D721Med (cell line): ENCODE data around the gene LCE3E.
"Not testable (repeated sequence)": the region's sequence is repeated elsewhere in the genome, so short reads cannot be mapped to it uniquely, and the experiment has no call there.

ENCODE experiments used
- DNase-seq: peaks from one replicate; pipeline ENCODE4 v3.0.0; 2011; ENCODE audit warnings: low spot score; ENCODE audit not compliant: insufficient read length
- FAIRE-seq: peaks from 2 replicates; lab custom pipeline; 2011; peaks lifted over from hg19 to GRCh38; lab: Jason Lieb, UNC
- CTCF ChIP-seq: IDR thresholded peaks from 2 replicates; pipeline ENCODE4 v1.5.1; 2012; ENCODE audit warnings: mild to moderate bottlenecking, control low read depth; ENCODE audit not compliant: insufficient read depth; ENCODE audit errors: missing control alignments

LCE3E gene

DNA sequence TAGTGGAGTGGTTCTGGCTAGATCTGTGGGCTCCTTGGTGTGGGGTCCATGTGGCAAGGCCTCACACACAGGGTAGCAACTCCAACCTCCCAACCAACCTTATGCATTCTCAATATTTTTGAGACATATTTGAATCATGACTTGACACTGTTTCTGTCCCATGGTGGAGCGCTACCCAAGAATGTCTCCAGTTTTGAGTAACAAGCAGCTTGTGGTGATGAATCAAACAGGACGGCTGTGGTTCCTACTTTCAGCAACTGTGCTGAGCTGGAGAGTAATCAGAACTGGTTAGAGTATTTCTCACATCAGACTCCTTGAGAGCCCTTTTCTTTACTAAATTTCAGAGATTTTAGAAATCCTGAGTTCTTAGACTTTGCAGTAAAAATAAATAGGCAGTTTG lies 10.6 kb upstream of the LCE3E start:
- FAIRE-seq = no peak
- TF ChIP-seq CTCF = no peak

GRCh38 chr1:152565535-152566215 lies 905 bp downstream of the LCE3E start:
- TF ChIP-seq CTCF = no peak
- FAIRE-seq (no peak), DNase-seq (no peak)

More for the DNA sequence above, 10.6 kb upstream of the LCE3E start:
- DNase-seq = no peak

DNA sequence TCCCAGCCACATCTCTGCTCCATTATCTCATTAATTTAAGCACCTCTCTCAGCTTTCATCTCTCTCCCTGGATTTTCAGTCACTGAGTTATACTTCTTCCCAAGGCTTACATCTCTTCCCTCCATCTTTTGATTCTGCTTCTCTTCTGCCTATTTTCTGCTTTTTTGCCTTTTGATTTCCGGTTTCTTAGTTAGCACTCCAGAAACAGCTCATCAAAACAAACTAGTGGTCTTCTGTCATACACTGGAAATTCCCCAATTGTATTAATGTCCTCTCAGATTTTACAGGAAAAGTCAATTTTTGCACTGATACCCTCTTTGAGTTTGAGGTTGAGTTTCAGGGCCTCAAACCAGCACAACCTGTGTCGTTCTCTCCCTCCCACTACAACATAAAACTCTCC lies 1.5 kb downstream of the LCE3E start:
- no peak for TF ChIP-seq CTCF
- DNase-seq = no peak
- no peak for FAIRE-seq

- not testable (repeated sequence) for FAIRE-seq, DNase-seq
These were observed 18.2 kb downstream of the LCE3E start for GRCh38 chr1:152548358-152548757.

GRCh38 chr1:152546704-152547103 lies 19.9 kb downstream of the LCE3E start:
- no peak for FAIRE-seq
- no peak for DNase-seq
- TF ChIP-seq CTCF = no peak

GRCh38 chr1:152543820-152544219 lies 22.8 kb downstream of the LCE3E start:
- TF ChIP-seq CTCF = no peak
- no peak for DNase-seq
- no peak for FAIRE-seq

GRCh38 chr1:152539901-152540300 lies 26.7 kb downstream of the LCE3E start:
- DNase-seq (no peak), FAIRE-seq (no peak)
- TF ChIP-seq CTCF = no peak
